Measurements from ENCODE around the gene NEUROD2.

Gene NEUROD2

GRCh38 chr17:39606434-39607056 is 1.2 kb downstream of the NEUROD2 start (continued):
- TF ChIP-seq, protein P1, sequence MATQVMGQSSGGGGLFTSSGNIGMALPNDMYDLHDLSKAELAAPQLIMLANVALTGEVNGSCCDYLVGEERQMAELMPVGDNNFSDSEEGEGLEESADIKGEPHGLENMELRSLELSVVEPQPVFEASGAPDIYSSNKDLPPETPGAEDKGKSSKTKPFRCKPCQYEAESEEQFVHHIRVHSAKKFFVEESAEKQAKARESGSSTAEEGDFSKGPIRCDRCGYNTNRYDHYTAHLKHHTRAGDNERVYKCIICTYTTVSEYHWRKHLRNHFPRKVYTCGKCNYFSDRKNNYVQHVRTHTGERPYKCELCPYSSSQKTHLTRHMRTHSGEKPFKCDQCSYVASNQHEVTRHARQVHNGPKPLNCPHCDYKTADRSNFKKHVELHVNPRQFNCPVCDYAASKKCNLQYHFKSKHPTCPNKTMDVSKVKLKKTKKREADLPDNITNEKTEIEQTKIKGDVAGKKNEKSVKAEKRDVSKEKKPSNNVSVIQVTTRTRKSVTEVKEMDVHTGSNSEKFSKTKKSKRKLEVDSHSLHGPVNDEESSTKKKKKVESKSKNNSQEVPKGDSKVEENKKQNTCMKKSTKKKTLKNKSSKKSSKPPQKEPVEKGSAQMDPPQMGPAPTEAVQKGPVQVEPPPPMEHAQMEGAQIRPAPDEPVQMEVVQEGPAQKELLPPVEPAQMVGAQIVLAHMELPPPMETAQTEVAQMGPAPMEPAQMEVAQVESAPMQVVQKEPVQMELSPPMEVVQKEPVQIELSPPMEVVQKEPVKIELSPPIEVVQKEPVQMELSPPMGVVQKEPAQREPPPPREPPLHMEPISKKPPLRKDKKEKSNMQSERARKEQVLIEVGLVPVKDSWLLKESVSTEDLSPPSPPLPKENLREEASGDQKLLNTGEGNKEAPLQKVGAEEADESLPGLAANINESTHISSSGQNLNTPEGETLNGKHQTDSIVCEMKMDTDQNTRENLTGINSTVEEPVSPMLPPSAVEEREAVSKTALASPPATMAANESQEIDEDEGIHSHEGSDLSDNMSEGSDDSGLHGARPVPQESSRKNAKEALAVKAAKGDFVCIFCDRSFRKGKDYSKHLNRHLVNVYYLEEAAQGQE (tag by site-specific recombination; IDR thresholded peaks at IDR 0.05), result no peak
- TF ChIP-seq IKZF3 (tag by site-specific recombination; IDR thresholded peaks at IDR 0.05), result no peak
- no peak for TF ChIP-seq ZNF747 (tag by site-specific recombination; IDR thresholded peaks at IDR 0.05)
- no peak for TF ChIP-seq ZNF416 (tag by site-specific recombination; IDR thresholded peaks at IDR 0.05)
- TF ChIP-seq ZNF133 (tag by site-specific recombination; IDR thresholded peaks at IDR 0.05), result no peak
- TF ChIP-seq ZNF548 (tag by site-specific recombination; IDR thresholded peaks at IDR 0.05), result no peak
- no peak for TF ChIP-seq KLF10 (tag by site-specific recombination; IDR thresholded peaks at IDR 0.05)
- no peak for TF ChIP-seq GFI1B (tag by site-specific recombination; IDR thresholded peaks at IDR 0.05)
- TF ChIP-seq ZNF518A (tag by site-specific recombination; conservative IDR thresholded peaks at IDR 0.05; ENCODE audit: low read depth), result no peak
- peak; percentile 25; the same call in 1 of the 2 replicates for TF ChIP-seq SP2 (tag by site-specific recombination; IDR thresholded peaks at IDR 0.05)
- no peak for TF ChIP-seq BCL11A (tag by site-specific recombination; IDR thresholded peaks at IDR 0.05; ENCODE audit: low read depth)

GRCh38 chr17:39605492-39606433 is 2.0 kb downstream of the NEUROD2 start:
- ChIA-PET POLR2A (interaction anchor here (1.3 kb wide), 1 partner anchor 13 kb away, joined by 3 read pairs; no protein-coding TSS in a partner anchor), CTCF (interaction anchor here (0.5 to 3.0 kb wide), 9 partner anchors 9 to 1050 kb away, joined by 3 to 41 read pairs (median 4); no protein-coding TSS in a partner anchor)
- Histone ChIP-seq H3K36me3 (ENCODE audit: control insufficient read depth in 2 of 2, insufficient read depth in 1 of 2, low read length in 2 of 2) (no peaks in the 10 kb centered on the region), H3K4me1 (ENCODE audit: control insufficient read depth, insufficient read depth, low read length) (peaks cover 24% of the 10 kb centered on the region), H3K4me3 (ENCODE audit: low read depth, low read length) (peak overlapping the region; percentile 15), H3K27ac (ENCODE audit: extremely low read depth, low read depth, low read length) (no peak overlapping the region), H3K9me3 (ENCODE audit: control insufficient read depth, insufficient read depth, low read depth, low read length) (no peaks in the 10 kb centered on the region)
- TF ChIP-seq ZBTB17 (tag by site-specific recombination; IDR thresholded peaks at IDR 0.05) (peak; percentile 59), ZNF843 (tag by site-specific recombination; IDR thresholded peaks at IDR 0.05) (no peak), ZNF362 (tag by site-specific recombination; IDR thresholded peaks at IDR 0.05) (no peak), ZFP69B (tag by site-specific recombination; IDR thresholded peaks at IDR 0.05) (no peak), PRDM10 (tag by site-specific recombination; IDR thresholded peaks at IDR 0.05) (no peak; the same call in 1 of the 2 replicates)
- TF ChIP-seq, protein P2, sequence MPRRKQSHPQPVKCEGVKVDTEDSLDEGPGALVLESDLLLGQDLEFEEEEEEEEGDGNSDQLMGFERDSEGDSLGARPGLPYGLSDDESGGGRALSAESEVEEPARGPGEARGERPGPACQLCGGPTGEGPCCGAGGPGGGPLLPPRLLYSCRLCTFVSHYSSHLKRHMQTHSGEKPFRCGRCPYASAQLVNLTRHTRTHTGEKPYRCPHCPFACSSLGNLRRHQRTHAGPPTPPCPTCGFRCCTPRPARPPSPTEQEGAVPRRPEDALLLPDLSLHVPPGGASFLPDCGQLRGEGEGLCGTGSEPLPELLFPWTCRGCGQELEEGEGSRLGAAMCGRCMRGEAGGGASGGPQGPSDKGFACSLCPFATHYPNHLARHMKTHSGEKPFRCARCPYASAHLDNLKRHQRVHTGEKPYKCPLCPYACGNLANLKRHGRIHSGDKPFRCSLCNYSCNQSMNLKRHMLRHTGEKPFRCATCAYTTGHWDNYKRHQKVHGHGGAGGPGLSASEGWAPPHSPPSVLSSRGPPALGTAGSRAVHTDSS (tag by site-specific recombination; IDR thresholded peaks at IDR 0.05), result peak; percentile 91

All from HEK293 (cell line).